ENCODE measurements around the gene FANCL.

- no peak for TF ChIP-seq CTCF (IDR thresholded peaks at IDR 0.05)
- TF ChIP-seq POLR2A (IDR thresholded peaks at IDR 0.05), result no peak
Measured at GRCh38 chr2:58237741-58238140, 3.4 kb downstream of the FANCL start.

Data from testis (tissue), 2 donors.